ENCODE data around the gene NALCN.

- no peak for TF ChIP-seq POLR2A (IDR thresholded peaks at IDR 0.05)
- TF ChIP-seq, protein P1, sequence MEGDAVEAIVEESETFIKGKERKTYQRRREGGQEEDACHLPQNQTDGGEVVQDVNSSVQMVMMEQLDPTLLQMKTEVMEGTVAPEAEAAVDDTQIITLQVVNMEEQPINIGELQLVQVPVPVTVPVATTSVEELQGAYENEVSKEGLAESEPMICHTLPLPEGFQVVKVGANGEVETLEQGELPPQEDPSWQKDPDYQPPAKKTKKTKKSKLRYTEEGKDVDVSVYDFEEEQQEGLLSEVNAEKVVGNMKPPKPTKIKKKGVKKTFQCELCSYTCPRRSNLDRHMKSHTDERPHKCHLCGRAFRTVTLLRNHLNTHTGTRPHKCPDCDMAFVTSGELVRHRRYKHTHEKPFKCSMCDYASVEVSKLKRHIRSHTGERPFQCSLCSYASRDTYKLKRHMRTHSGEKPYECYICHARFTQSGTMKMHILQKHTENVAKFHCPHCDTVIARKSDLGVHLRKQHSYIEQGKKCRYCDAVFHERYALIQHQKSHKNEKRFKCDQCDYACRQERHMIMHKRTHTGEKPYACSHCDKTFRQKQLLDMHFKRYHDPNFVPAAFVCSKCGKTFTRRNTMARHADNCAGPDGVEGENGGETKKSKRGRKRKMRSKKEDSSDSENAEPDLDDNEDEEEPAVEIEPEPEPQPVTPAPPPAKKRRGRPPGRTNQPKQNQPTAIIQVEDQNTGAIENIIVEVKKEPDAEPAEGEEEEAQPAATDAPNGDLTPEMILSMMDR (IDR thresholded peaks at IDR 0.05) = no peak
These were observed 117.8 kb downstream of the NALCN start for GRCh38 chr13:101298517-101298916.

All from gastroesophageal sphincter (tissue), 3 donors.